Upper lobe of right lung (tissue), 1 donor: Measurements from ENCODE around the gene SH3BGRL2. TPM values are rescaled to one million over a fixed set of nuclear protein-coding genes. Genes with fewer than 3 reads are reported as not detected.

Experiments
- ATAC-seq: fragments of 200-7000 bp; cut with Tn5 transposase; one replicate; pipeline ENCODE4 v1.9.1; 2020; ENCODE audit warnings: mild to moderate bottlenecking, moderate library complexity
- DNase-seq: peaks from one replicate; pipeline ENCODE4 v3.0.0-alpha.2; 2020
- H3K27ac ChIP-seq: fragments of 200-600 bp; one replicate; pipeline ENCODE4 v1.8.0; 2022
- H3K27me3 ChIP-seq: fragments of 200-600 bp; one replicate; pipeline ENCODE4 v1.8.0; 2022; ENCODE audit warnings: mild to moderate bottlenecking
- H3K36me3 ChIP-seq: fragments of 200-600 bp; one replicate; pipeline ENCODE4 v1.8.0; 2022
- H3K4me1 ChIP-seq: fragments of 200-600 bp; one replicate; pipeline ENCODE4 v1.8.0; 2022
- H3K4me3 ChIP-seq: fragments of 200-600 bp; one replicate; pipeline ENCODE4 v1.8.0; 2022; ENCODE audit warnings: mild to moderate bottlenecking
- H3K9me3 ChIP-seq: fragments of 200-600 bp; one replicate; pipeline ENCODE4 v1.8.0; 2022
- intact Hi-C: fragments of 100-400 bp; cut with DNase I; formaldehyde crosslinking; loops from one replicate; pipeline ENCODE4 v1.11.0; 2022
- total RNA-seq: library from RNA; stranded (reverse); fragmentation: NEBNext Ultra II Directional; extraction: Animal tissue kit (Norgen Biotek cat#: 25700); gene quantifications from one replicate; pipeline ENCODE4 v1.2.1, GENCODE V29; 2021
- TF ChIP-seq, protein P1 (sequence below): fragments of 200-600 bp; IDR thresholded peaks from one replicate; pipeline ENCODE4 v1.8.0; 2022; ENCODE audit warnings: antibody characterized with exemption
- donor health status: DM: no; HTN: yes; CAD: no; lungs with severe emphysema.

SH3BGRL2 gene
- total RNA-seq, 1 donor from 2014 or later, result 33.9 TPM

DNA sequence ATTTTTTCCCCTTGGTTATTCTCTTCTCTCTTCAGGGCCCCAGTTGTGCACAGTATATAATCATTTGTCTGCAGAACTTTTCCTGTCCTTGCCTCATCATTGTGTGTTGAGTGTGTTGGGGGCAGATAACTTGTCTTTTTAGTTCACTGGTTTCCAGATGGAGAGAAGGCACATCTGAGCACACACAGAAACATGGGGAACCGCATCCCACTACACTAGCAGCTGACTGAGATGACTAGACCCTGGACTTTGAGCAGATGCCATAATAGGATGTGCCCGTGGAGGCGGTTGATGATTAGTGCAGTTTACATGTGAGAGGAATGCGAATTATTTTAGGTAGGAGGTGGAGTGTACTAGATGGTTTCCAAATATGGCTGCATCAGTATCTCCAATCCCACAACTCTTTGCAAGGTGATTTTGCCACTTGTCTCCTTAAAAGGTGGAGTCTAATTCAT is 26.5 kb upstream of the SH3BGRL2 start:
- no peaks in the 10 kb centered on the region for H3K4me1 ChIP-seq
- H3K36me3 ChIP-seq, result no peaks in the 10 kb centered on the region
- no peak overlapping the region for H3K4me3 ChIP-seq
- H3K27me3 ChIP-seq, result no peaks in the 10 kb centered on the region
- no peaks in the 10 kb centered on the region for H3K9me3 ChIP-seq
- H3K27ac ChIP-seq, result no peak overlapping the region
- intact Hi-C loops, result no loop called here
- TF ChIP-seq, protein P1, sequence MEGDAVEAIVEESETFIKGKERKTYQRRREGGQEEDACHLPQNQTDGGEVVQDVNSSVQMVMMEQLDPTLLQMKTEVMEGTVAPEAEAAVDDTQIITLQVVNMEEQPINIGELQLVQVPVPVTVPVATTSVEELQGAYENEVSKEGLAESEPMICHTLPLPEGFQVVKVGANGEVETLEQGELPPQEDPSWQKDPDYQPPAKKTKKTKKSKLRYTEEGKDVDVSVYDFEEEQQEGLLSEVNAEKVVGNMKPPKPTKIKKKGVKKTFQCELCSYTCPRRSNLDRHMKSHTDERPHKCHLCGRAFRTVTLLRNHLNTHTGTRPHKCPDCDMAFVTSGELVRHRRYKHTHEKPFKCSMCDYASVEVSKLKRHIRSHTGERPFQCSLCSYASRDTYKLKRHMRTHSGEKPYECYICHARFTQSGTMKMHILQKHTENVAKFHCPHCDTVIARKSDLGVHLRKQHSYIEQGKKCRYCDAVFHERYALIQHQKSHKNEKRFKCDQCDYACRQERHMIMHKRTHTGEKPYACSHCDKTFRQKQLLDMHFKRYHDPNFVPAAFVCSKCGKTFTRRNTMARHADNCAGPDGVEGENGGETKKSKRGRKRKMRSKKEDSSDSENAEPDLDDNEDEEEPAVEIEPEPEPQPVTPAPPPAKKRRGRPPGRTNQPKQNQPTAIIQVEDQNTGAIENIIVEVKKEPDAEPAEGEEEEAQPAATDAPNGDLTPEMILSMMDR, result no peak
- no peak for DNase-seq
- no peak for ATAC-seq

DNA sequence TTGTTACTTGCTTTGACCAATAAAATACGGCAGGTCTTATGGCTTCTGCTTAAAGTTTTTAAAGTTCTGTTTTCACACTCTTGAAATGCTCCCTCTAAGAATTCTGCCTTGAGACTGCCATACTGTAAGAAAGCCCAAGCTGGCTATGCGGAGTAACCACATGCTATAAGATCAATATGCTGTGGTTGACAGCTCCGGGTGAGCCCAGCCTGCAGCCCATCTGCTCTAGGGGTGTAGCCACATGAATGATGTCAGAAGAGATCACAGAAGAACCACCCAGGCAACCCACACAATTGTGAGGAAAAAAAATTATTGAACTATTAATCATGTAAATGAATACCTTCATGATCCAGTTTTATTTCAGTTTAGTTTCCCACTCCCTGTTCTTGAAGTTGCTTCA is 26.1 kb upstream of the SH3BGRL2 start:
- Histone ChIP-seq H3K36me3 (no peaks in the 10 kb centered on the region), H3K4me1 (no peaks in the 10 kb centered on the region), H3K27ac (no peak overlapping the region), H3K4me3 (no peak overlapping the region), H3K27me3 (no peaks in the 10 kb centered on the region), H3K9me3 (no peaks in the 10 kb centered on the region)
- intact Hi-C loops, result no loop called here
- TF ChIP-seq, protein P1, result no peak
- ATAC-seq (no peak), DNase-seq (no peak)

DNA sequence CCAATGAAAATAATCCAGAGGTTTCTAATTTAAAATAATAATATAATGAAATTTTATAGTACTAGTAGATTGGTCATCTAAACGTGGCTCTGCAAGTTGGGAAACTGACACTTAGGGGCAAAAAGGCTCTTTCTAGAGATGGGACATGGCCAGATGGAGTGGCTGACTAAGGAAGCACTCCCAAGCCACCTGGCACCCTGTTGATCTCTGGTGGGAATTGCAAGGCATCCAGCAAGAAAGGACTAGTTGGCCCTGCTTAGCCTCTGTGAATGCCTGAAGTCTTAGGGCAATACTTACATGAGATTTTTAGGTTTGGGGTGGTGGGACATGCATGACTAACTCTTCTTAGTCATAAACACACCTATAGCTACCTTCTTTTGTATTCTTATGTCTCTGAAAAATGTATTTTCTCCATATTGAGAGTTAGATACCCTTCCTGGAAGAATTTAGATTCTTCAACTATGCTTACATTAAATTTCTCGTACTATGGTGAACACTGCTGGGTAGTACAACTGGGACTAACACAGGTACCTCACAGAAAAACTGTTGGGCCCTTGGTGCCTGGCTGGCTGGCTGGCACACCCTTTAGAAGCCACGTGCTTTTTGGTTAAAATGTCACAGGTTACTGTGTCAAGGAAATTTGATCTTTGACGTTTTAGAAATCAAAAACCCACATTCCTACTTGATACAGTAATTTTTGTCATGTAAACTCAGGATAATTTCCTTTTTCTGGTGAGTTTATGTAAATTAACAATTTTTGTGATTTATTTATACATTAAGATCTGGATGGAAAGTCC is 25.0 kb upstream of the SH3BGRL2 start:
- intact Hi-C loops, result no loop called here
- Histone ChIP-seq H3K27me3 (no peaks in the 10 kb centered on the region), H3K36me3 (no peaks in the 10 kb centered on the region), H3K27ac (no peak overlapping the region), H3K9me3 (no peaks in the 10 kb centered on the region), H3K4me3 (no peak overlapping the region), H3K4me1 (no peaks in the 10 kb centered on the region)
- no peak for ATAC-seq
- TF ChIP-seq, protein P1, result no peak
- DNase-seq, result no peak

DNA sequence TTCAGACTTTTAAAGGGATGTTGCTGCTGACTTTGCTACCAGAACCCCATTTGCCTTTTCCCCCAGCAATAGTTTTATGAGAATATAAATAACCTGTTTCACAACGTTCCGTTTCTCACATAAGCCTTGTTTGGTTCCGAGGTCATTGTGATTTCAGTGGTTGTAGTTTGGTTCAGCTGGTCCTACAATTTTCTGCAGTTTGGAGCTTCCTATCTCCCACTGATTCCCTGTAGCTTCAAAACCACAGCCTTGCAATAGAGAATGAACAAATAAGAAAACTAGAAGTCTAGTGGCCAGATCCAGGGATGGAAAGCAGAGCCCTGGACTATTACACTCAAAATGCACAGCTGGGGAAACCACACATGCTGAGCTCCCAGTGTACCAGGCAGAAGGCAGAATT is 24.1 kb upstream of the SH3BGRL2 start:
- intact Hi-C loops, result no loop called here
- TF ChIP-seq, protein P1, result no peak
- DNase-seq (no peak), ATAC-seq (no peak)
- Histone ChIP-seq H3K27ac (no peak overlapping the region), H3K4me1 (no peaks in the 10 kb centered on the region), H3K27me3 (no peaks in the 10 kb centered on the region), H3K36me3 (no peaks in the 10 kb centered on the region), H3K9me3 (no peaks in the 10 kb centered on the region), H3K4me3 (no peak overlapping the region)

DNA sequence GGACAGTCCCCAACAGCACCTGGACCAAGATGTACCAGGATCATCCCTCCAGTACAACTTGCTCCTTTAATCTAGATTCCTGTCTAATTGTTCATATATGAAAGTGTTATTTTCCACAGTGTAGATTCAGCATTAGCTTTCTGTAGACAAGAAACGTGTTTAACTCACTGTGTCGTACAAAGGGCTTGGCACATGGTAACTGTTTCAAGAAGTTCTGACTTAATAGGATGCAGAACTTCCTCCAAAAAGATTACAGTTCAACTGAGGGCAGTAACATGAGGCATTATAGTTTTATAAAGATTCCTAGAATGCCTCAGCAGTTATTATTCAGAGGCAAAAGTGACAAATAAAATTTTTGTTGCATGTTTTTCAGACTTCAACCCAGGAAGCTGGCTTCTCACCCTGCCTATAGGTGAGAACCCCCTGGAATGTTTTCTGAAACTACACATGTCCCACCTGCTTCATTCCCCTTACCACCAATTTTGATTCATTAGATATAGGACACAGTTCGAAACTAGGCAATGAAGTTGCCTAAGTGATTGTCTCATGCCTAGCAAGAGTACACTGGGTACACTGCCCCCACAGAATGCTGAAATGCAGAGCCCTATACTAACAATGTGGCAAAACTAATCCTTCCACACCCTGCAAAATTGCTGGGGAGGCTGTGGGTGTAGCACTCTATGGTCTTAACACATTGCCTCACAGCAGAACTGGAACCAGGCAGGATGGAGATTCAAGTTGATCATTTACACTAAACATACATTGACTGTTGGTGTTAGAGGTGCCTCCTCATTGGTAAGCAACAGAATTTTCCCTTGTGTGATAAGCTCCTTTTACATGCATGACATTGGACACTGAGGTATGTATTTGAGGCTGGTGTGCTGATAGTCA is 22.6 kb upstream of the SH3BGRL2 start:
- DNase-seq, result no peak
- no peak overlapping the region for H3K27ac ChIP-seq
- no peak for ATAC-seq
- H3K4me1 ChIP-seq, result no peaks in the 10 kb centered on the region
- intact Hi-C loops, result no loop called here
- H3K4me3 ChIP-seq, result no peak overlapping the region
- H3K36me3 ChIP-seq, result no peaks in the 10 kb centered on the region
- TF ChIP-seq, protein P1, result no peak
- H3K9me3 ChIP-seq, result no peaks in the 10 kb centered on the region
- H3K27me3 ChIP-seq, result no peaks in the 10 kb centered on the region
